ENCODE results near the gene PLXNA4. TPM values are rescaled to one million over a fixed set of nuclear protein-coding genes. Genes with fewer than 3 reads are reported as not detected.

The PLXNA4 gene
- total RNA-seq, 1 donor: 2.6 TPM

DNA sequence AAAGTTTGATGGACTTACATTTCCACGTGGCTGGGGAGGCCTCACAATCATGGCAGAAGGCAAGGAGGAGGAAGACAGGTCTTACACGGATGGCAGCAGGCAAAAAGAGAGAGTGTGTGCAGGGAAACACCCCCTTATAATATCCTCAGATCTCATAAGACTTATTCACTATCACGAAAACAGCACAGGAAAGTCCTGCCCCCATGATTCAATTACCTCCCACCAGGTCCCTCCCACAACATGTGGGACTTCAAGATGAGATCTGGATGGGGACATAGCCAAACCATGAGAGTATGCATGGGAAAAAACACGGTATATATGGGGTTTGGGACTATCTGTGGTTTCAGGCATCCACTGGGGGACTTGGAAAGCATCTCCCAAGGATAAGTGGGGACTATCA is 78.0 kb downstream of the PLXNA4 start:
- Histone ChIP-seq H3K27me3 (ENCODE audit: insufficient read depth, low read length) (no peaks in the 10 kb centered on the region), H3K9me3 (ENCODE audit: low read depth, low read length) (no peaks in the 10 kb centered on the region), H3K4me3 (ENCODE audit: low read length) (no peak overlapping the region), H3K4me1 (ENCODE audit: insufficient read depth, low read length) (no peaks in the 10 kb centered on the region)

DNA sequence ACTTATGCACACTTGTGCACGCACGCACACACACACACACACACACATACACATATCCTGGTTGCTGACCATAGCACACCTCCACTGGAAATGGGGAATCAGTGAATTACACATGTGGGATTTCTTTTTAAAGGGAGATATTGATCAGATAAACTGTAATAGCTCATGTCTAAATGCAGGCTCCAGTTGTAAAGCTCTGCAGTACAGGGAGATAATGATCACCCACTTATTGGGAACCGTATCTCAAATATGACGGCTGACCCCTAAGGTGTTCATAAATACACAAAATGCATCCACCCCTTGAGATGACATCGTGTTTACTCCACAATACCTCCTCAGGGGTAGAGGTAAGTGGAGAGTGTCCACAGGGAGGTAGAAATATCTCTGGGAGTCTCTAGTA is 79.2 kb downstream of the PLXNA4 start:
- no peaks in the 10 kb centered on the region for H3K9me3 ChIP-seq (ENCODE audit: low read depth, low read length)
- no peaks in the 10 kb centered on the region for H3K27me3 ChIP-seq (ENCODE audit: insufficient read depth, low read length)
- peaks cover 4% of the 10 kb centered on the region for H3K4me1 ChIP-seq (ENCODE audit: insufficient read depth, low read length)
- no peak overlapping the region for H3K4me3 ChIP-seq (ENCODE audit: low read length)

- Histone ChIP-seq H3K4me3 (ENCODE audit: low read length) (no peak overlapping the region), H3K4me1 (ENCODE audit: insufficient read depth, low read length) (peaks cover 7% of the 10 kb centered on the region), H3K27me3 (ENCODE audit: insufficient read depth, low read length) (no peaks in the 10 kb centered on the region), H3K9me3 (ENCODE audit: low read depth, low read length) (no peaks in the 10 kb centered on the region)
These were observed 80.3 kb downstream of the PLXNA4 start for GRCh38 chr7:132495936-132496335.

DNA sequence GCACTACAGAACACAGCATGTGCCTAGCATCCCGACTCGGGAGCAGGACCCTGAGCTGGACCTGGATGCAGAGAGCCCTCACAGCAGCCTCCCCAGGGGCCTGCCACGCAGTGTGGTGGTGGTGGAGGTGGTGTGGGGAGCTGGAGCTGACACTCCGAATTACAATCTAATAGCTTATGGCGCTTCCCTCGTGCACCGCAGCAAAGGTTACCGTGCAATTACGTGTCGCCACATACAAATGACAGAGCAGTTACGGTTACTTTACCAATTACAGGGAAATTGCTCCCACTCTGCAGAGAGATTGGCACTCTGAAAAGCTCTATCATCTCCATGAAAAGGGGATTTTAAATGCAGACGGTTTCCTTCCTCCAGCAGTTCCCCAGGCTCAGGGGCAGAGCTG is 81.8 kb downstream of the PLXNA4 start:
- H3K4me3 ChIP-seq (ENCODE audit: low read length): no peak overlapping the region
- H3K27me3 ChIP-seq (ENCODE audit: insufficient read depth, low read length): no peaks in the 10 kb centered on the region
- no peaks in the 10 kb centered on the region for H3K9me3 ChIP-seq (ENCODE audit: low read depth, low read length)
- peaks cover 11% of the 10 kb centered on the region for H3K4me1 ChIP-seq (ENCODE audit: insufficient read depth, low read length)

DNA sequence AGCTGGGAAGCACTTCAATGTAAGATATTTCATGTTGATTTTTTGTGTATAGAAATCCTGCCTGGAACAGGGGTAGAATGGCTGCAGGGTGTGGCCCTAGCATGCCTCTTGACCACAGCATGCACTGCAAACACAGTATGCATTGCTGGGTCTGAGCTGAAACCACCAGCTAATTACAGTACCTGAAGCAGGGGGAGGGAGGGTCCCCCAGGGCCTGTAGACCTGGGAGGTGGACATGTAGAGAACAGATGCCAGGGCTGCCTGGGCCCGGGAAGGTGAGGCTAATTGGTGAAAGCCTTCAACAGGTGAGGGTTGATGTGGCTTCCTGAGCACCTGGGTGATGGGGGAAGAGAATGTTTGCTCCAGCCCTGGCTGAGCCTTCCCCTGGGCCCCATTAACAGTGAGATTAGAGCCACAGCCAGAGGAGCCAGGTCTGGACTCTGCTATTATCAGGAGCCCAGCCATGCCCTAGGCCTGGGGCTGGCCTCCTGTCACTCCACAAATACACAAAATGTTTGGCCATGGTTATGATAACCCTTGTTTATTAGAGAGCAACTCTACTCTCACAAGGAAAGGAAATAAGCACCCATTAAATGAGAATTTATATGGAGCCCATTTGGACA is 83.3 kb downstream of the PLXNA4 start:
- Histone ChIP-seq H3K4me1 (ENCODE audit: insufficient read depth, low read length) (peaks cover 11% of the 10 kb centered on the region), H3K9me3 (ENCODE audit: low read depth, low read length) (no peaks in the 10 kb centered on the region), H3K27me3 (ENCODE audit: insufficient read depth, low read length) (no peaks in the 10 kb centered on the region), H3K4me3 (ENCODE audit: low read length) (no peak overlapping the region)

GRCh38 chr7:132491391-132491945 is 84.8 kb downstream of the PLXNA4 start:
- H3K9me3 ChIP-seq (ENCODE audit: low read depth, low read length): no peaks in the 10 kb centered on the region
- no peaks in the 10 kb centered on the region for H3K27me3 ChIP-seq (ENCODE audit: insufficient read depth, low read length)
- peaks cover 12% of the 10 kb centered on the region for H3K4me1 ChIP-seq (ENCODE audit: insufficient read depth, low read length)
- no peak overlapping the region for H3K4me3 ChIP-seq (ENCODE audit: low read length)

DNA sequence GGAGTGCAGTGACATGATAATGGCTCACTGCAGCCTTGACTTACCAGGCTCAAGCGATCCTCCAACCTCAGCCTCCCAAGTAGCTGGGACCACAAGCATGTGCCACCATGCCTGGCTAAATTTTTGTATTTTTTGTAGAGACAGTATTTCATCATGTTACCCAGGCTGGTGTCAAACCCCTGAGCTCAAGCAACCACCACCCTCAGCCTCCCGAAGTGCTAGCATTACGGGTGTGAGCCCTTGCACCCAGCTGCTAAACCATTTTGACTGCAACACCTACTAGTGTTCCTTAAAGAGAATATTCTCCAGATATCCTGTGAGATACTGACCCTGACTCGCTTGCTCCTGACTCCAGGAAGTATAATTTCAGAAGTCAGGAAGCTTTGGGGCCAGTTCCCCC is 85.8 kb downstream of the PLXNA4 start:
- Histone ChIP-seq H3K4me3 (ENCODE audit: low read length) (no peak overlapping the region), H3K9me3 (ENCODE audit: low read depth, low read length) (no peaks in the 10 kb centered on the region), H3K4me1 (ENCODE audit: insufficient read depth, low read length) (peaks cover 19% of the 10 kb centered on the region), H3K27me3 (ENCODE audit: insufficient read depth, low read length) (no peaks in the 10 kb centered on the region)

GRCh38 chr7:132489776-132490237 is 86.5 kb downstream of the PLXNA4 start:
- no peak overlapping the region for H3K4me3 ChIP-seq (ENCODE audit: low read length)
- H3K9me3 ChIP-seq (ENCODE audit: low read depth, low read length): no peaks in the 10 kb centered on the region
- peaks cover 24% of the 10 kb centered on the region for H3K4me1 ChIP-seq (ENCODE audit: insufficient read depth, low read length)
- H3K27me3 ChIP-seq (ENCODE audit: insufficient read depth, low read length): no peaks in the 10 kb centered on the region

GRCh38 chr7:132488634-132489302 is 87.5 kb downstream of the PLXNA4 start:
- Histone ChIP-seq H3K4me3 (ENCODE audit: low read length) (no peak overlapping the region), H3K27me3 (ENCODE audit: insufficient read depth, low read length) (no peaks in the 10 kb centered on the region), H3K9me3 (ENCODE audit: low read depth, low read length) (no peaks in the 10 kb centered on the region), H3K4me1 (ENCODE audit: insufficient read depth, low read length) (peaks cover 24% of the 10 kb centered on the region)

DNA sequence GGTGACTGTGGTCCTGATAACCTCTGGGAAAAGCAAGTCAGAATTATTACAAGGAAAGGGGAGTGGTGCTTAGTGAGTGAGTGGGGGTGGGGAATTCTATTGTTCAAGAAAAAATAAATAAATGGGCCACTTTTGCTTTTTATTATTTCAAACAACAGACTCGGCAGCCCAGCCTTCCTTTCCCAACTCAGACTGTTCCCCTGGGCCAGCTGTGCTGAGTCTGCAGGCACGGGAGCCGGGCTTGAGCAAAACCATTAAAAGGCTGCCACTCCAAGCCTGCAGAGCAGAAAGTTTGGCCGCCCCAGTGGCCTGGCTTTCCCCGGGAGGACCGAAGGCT is 90.0 kb downstream of the PLXNA4 start:
- no peaks in the 10 kb centered on the region for H3K27me3 ChIP-seq (ENCODE audit: insufficient read depth, low read length)
- peaks cover 18% of the 10 kb centered on the region for H3K4me1 ChIP-seq (ENCODE audit: insufficient read depth, low read length)
- no peaks in the 10 kb centered on the region for H3K9me3 ChIP-seq (ENCODE audit: low read depth, low read length)
- H3K4me3 ChIP-seq (ENCODE audit: low read length): no peak overlapping the region

GRCh38 chr7:132485600-132486273 is 90.5 kb downstream of the PLXNA4 start:
- Histone ChIP-seq H3K27me3 (ENCODE audit: insufficient read depth, low read length) (no peaks in the 10 kb centered on the region), H3K9me3 (ENCODE audit: low read depth, low read length) (no peaks in the 10 kb centered on the region), H3K4me1 (ENCODE audit: insufficient read depth, low read length) (peaks cover 18% of the 10 kb centered on the region), H3K4me3 (ENCODE audit: low read length) (no peak overlapping the region)

DNA sequence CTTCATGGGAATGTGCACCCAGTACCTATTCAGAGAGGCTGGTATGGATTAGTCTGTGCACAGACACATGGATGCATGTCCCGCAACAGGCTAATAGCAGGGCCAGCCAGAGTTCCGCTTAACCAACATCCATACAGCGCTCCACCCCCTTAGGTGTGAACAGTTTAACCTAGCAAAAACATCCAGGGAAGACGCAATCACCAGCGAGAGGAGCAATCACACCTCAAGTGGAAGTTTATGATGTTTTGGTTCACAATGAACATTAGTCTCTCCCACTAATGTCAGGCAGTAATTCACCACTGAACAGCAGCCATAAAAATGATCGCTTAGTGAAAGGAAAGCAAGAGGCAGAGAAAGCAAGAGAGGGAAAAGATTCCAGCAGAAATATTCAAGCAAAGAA is 91.1 kb downstream of the PLXNA4 start:
- H3K9me3 ChIP-seq (ENCODE audit: low read depth, low read length): no peaks in the 10 kb centered on the region
- no peak overlapping the region for H3K4me3 ChIP-seq (ENCODE audit: low read length)
- H3K27me3 ChIP-seq (ENCODE audit: insufficient read depth, low read length): no peaks in the 10 kb centered on the region
- H3K4me1 ChIP-seq (ENCODE audit: insufficient read depth, low read length): peaks cover 17% of the 10 kb centered on the region

DNA sequence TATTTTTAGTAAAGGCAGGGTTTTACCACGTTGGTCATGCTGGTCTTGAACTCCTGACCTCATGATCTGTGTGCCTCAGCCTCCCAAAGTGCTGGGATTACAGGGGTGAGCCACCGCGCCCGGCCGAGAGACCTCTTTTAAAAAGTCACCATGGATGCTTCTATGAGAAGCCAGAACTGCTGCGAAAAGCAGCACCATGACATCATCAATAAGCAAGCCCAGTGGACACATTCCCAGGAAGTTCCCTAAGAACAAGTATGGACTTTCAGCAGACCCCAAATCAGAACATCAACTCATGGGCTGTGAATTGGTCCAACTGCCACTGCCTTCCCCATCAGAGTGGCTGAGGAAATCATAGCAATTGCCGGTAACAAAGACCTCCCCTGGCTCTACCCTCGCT is 93.4 kb downstream of the PLXNA4 start:
- Histone ChIP-seq H3K4me1 (ENCODE audit: insufficient read depth, low read length) (peaks cover 13% of the 10 kb centered on the region), H3K4me3 (ENCODE audit: low read length) (no peak overlapping the region), H3K27me3 (ENCODE audit: insufficient read depth, low read length) (no peaks in the 10 kb centered on the region), H3K9me3 (ENCODE audit: low read depth, low read length) (no peaks in the 10 kb centered on the region)

GRCh38 chr7:132480534-132480933 is 95.7 kb downstream of the PLXNA4 start:
- Histone ChIP-seq H3K27me3 (ENCODE audit: insufficient read depth, low read length) (peaks cover 11% of the 10 kb centered on the region), H3K4me3 (ENCODE audit: low read length) (no peak overlapping the region), H3K9me3 (ENCODE audit: low read depth, low read length) (no peaks in the 10 kb centered on the region), H3K4me1 (ENCODE audit: insufficient read depth, low read length) (peaks cover 6% of the 10 kb centered on the region)

GRCh38 chr7:132476541-132476940 is 99.7 kb downstream of the PLXNA4 start:
- H3K27me3 ChIP-seq (ENCODE audit: insufficient read depth, low read length): peaks cover 17% of the 10 kb centered on the region
- no peaks in the 10 kb centered on the region for H3K9me3 ChIP-seq (ENCODE audit: low read depth, low read length)
- no peak overlapping the region for H3K4me3 ChIP-seq (ENCODE audit: low read length)
- no peaks in the 10 kb centered on the region for H3K4me1 ChIP-seq (ENCODE audit: insufficient read depth, low read length)
